Inflammatory macrophage treated with lipopolysaccharide for 4 hours (primary cell): ENCODE measurements around the gene H19.

Experiments
- DNase-seq: peaks from one replicate; pipeline ENCODE4 v3.0.0-alpha.2; 2020

Gene H19

DNA sequence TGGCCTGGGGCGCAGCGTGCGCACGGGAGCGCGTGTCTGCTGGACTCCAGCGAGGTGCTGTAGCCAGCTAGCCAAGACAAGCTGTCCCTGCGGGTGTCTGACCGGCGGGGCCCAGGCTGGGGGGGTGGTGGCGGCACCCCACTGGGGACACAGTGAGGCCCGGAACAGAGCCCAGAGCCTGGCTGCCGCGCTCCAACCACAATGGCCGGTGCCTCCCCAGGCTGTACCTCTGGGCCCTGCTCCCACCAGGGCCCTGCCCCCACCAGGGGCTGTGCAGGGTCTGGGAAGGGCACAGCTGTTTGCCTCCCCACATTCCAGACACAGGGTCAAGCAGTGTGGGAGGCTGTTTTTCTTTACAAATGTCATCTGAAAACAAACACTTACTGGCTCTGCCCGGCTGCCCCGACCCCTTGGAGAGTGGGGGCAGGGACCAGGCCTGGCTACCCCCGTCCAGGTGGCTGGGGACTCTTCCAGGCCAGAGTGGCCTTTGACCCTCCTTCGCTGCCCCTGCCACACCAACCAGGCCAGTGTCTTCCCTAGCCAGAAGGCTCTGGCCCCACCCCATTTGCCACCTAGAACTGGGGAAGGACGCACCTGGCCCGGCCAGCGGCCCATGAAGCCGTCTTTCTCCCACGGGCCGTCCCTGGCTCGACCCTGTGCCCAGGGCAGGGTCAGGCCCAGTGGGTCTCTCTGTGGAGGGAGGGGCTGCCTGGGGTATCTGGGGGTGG lies 14.6 kb downstream of the H19 start:
- no peak for DNase-seq

DNA sequence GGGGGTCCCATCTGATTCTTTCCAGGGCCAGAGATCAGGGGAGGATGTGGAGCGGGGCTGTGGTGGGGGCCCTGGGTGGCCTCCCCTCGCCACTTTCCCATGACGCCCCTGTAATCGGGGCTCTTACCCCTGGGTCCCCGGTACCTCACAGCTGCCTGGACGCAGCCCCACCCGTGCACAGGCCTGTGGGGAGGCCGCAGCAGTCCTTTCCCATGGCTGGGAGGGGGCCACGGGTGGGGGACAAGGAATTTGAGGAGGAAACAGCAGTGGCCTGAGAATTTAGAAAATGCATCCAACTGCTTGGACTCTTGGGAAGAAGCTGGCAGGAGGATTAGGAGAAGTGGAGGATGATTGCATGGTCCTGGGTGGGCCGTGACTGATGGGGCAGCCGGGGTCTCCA lies 18.0 kb downstream of the H19 start:
- no peak for DNase-seq

DNA sequence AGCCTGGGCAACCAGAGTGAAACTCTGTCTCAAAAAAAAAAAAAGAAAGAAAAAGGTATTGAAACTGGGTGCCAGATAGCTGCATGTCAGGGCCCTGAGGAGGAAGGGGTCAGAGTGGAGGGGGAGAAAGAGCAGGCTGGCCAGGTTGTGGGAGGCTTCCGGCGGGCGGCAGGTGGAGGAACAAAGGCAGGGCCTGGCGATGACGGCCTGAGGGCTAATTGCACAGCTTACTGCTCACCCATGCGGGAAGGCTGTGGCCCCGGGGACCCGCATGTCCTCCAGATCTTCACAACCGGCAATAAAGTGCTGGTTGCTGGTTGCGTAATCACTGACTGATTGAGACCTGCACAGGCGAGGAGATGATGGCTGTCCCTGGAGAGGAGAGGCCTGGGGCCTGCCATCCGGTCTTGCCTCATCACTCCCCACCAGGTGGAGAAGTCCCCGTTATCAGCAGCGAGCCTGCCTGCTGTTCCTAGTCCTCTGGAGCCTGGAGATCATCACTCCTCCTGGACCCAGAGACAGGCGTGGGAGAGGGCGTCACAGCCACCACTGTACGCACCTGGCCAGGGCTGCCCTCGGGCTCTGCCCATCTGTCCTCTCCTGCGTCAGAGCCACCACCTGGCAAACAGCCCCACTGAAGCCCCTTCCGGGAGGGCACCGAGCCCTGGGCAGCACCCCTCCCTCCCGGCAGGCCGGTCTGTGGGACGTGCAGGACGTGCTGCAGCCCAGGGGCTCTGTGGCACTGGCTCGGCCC lies 18.7 kb downstream of the H19 start:
- DNase-seq: no peak

DNA sequence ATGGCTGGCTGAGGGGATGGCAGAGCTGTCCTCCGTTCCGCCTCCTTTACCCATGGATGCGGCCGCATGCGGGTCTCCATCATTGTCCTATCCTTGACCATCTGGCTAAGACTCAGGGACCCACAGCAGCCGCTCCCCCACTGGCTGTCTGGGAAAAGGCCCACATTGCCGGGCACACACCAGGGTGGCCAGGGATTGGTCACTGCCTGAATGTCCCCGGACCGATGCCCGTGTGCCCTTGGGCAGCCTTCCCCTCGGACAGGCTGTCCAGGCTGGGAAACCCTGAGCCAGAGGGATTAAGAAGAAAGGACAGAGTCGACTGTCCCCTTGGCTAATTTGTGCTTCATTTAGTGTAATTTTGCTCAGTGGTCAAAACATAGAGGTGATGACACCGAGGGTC lies 22.5 kb downstream of the H19 start:
- DNase-seq: no peak

DNA sequence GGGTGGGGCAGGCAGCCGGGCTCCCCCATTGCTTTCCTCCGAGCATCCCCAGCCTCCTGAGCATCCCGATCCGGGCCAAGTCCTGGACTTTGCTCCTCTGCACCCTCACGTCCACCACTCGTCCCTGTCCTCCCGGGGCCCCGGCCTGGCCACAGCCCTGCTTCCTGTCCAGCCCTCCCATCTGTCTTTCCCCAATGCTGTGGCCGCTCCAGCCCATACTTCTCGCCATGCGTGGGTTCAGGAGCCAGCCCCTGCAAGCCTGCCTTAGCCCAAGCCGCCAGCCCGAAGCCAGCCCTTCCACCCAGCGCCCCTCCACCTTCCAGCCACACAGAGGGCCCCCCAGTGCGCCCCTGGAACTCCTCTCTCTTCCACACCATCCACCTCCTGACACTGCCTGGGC lies 26.7 kb downstream of the H19 start:
- DNase-seq: no peak

DNA sequence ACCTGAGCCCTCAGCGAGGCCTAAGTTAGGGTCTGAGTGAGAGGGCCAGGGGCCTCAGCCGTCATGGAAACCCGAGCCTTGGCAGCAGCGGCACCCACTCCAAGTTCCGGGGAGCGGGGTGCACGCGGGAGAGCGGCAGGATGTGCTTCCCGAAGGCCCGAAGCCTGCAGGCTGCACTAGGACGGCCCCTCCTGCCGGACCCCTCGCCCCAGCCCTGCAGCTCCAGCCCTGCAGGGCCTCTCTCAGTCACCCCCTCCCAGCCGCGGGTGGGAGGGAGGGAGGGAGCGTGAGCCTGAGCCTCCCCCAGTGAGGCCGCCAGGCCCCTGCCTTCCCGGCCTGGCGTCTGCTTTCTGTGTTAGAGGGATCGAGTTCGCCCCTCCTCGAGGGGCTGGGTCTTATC lies 27.9 kb downstream of the H19 start:
- DNase-seq: no peak

DNA sequence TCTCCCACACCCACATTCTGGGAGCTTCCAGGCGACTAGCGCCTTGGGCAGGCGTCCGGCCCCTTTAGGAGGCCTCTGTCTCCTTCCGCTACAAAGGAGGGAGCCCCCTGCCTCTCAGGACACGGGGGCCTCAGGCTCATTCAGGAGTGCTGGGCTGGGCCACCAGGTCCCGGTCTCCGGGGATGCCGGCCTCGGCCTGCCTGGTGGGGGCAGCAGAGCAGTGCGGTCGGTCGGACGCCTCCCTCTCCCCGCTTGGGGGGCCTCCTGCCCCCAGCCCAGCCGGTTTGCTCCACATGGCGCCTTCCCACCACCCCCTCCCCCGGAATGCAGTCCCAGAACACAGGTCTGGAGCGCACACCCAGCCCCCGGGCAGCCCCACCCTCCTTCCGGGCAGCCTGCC lies 28.6 kb downstream of the H19 start:
- DNase-seq: no peak

DNA sequence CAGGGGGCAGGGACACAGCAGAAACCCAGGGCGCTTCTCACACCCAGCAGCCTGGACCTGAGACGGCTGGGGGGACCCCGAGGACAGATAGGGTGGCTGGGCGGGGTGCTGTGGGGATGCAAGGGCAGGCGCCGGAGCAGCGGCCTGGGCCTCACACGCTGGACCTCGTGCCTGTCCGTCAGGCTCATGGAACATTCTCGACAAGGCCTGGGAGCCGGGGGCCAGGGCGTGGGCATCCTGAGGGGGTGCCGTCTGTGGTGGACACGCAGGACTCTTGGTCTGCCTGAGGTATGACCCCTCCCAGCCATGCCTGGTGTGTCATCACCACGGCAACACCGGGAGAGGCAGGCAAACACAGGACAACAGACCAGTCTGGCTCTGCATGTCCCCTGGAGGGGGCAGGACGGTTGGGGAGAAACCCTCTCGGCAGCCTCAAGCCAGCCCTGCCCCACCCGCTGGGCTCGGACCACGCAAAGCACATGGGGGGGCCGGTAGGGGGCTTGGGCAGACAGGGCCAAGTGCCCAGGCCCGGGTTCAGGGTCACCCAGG lies 29.1 kb downstream of the H19 start:
- no peak for DNase-seq

DNA sequence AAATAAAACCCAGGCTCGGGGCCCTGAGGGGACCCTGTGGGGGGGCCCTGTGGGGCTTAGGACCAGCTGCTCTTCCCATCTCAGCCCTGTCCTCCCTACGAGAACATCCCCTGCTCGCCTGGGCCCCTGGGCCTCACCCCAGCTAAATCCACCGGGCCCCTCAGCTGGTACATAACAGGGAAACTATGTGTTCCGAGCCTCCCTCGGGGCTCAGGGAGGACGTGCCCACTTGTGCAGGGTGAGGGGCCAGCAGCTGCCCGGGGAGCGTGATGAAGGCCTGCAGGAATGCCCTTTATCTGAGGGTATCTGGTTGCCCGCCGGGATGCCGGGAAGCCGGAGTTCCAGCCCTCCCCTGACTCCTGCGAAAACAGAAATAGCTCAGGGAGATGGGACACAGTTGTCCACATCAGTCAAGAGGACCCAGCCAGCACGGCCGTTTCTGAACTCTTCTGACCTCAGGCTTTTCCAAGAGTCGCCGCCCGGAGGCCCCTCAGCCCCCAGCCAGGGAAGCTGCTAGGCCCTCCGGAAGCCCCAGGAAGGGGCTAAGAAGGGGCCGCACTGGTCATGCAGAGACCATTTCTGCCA lies 29.9 kb downstream of the H19 start:
- no peak for DNase-seq

DNA sequence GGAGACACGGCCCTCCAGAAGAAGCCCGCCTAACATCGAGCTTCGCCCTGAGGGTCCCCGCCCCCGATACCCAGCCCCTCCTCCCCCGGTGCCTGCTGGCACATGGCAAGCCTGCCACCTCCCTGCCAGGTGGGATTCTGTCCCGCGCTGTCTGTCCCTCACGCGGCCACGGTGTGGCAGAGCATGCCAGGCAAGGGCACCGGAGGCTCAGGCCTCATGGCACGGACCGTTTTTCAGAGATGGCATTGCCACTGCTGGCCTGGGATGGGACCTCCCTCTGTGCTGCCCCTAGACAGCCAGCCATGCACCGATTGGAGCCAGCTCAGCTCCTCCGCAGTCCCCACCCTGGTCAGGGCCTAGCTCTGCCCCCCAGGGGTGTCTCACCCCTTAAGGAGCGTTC lies 31.1 kb downstream of the H19 start:
- DNase-seq: no peak

DNA sequence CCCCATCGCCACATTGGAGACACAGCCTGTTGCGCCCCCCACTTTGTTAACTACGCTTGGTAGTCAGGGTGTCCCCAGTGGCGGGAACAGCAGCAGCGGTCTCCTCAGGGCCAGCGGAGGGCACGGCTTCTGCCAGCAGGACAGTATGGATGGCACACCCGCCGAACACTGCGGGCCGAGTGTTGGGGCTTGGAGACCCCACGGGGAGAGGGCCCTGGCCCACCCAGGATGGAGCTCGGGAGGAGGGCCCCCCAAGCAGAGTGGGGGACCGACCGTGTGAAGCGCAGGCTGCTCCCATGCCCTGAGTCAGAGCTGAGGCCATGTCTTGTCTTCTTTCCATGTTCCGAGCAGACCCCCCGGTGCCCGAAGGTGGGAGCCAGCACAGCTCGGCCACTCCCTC lies 32.7 kb downstream of the H19 start:
- no peak for DNase-seq

DNA sequence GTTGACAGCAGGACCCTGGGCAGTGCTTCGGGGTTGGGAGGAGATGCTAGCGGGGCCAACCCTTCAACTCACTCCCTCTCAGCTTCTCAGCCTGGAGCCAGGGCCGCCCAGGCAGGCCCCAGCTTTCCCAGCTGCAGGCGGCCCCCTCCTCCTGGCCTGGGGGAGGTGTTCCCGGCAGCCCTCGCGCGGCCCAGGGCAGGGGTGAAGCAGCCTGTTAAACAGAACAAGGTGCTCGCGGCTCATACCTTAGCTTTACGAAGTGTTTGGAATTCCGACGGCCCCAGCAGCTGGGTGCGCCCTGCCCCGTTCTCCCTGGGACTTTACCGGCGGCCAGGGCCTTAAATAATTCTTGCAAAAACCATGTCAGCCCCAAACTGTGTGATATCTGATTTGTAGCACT lies 33.3 kb downstream of the H19 start:
- no peak for DNase-seq

DNA sequence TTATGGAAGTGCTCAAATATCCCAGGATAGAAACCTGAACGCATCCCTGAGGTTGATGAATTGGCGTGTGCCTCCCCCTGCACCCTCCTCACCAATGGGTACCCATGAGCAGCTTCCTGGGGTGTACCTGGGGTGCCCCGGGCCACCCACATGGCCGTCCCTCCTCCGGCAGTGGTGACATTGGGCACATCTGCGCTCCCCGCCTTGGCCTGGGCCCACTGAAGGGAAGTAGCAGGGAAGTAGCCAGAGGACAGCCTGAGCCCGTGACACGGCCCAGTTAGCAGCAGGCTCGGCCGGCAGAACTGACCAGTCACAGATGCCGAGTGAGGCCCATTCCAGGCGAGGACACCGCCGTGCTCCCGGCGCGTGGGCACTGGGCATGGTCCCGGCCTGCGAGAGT lies 33.8 kb downstream of the H19 start:
- DNase-seq: no peak

DNA sequence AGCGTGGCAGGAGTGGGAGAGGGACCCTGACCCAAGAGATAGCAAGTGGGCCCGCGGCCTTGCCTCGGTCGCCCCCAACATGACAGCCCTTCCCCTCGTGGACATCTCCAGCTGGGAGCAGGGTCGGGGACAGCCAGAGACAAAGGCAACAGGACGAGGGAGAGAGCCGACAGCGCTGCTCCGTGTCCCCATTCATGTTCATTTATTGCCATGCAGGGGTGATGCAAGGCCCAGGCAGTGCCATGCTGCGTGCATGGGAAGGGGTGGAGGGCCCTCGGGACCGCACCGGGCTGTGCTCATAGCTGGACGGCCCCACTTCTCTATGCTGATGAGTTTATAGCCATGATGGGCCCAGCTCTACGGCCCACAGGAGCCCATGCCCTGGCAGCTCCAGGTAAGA lies 37.9 kb downstream of the H19 start:
- DNase-seq: no peak

DNA sequence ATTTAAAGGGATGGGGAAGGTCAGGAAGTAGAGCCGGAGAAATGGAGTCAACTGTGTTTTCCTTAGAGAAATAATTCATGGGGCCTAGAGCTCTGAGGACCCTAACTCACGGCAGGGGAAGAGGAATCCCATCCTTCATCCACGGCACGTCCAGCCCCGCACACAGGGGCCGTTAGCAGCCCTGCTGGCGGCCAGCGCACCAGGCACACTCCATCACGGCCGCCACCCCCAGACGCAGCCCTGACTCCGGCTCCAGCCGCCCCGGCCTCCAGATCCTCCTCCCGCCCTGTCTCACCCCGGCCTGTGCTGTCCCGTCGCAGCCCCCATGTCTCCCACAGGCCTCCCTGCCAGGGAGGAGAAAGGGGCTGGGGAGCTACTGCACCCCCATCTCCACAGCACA lies 39.3 kb downstream of the H19 start:
- DNase-seq: no peak

DNA sequence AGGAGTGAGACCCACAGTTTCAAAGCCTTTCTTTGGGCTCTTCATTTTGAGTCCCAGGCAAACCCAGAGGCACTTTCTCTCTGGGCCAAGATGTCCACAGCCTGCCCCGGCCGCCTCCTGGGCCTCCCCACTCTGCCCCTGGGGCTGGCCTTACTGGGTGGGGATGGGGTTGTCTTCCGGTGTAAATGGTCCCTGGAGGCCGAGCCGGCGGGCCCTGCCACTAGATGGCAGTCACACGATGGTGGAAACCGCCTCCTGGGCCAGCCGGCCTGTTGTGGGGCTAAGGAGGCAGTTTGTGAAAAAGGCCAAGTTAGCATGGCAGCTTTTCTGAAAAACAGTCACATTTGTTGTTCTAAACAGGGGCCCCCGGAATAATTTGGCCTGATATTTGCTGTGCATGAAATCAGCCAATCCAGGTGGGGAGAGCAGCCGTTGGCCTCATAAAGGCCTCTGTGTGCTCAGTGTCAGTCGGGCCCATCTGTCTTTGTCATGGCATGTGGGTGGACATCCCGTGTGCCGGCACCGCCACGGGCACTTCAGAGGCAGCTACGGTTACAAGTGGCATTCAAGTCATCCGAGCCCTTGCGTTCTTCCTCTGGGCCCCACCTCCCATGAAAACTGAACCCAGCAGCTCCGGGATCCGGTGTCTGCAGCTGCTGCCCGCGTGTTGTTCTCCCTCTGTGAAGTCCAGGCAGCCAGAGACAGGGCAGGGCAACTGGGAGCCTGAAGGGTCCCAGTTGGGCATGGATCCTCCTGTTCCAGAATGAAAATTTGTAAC lies 44.0 kb downstream of the H19 start:
- no peak for DNase-seq

DNA sequence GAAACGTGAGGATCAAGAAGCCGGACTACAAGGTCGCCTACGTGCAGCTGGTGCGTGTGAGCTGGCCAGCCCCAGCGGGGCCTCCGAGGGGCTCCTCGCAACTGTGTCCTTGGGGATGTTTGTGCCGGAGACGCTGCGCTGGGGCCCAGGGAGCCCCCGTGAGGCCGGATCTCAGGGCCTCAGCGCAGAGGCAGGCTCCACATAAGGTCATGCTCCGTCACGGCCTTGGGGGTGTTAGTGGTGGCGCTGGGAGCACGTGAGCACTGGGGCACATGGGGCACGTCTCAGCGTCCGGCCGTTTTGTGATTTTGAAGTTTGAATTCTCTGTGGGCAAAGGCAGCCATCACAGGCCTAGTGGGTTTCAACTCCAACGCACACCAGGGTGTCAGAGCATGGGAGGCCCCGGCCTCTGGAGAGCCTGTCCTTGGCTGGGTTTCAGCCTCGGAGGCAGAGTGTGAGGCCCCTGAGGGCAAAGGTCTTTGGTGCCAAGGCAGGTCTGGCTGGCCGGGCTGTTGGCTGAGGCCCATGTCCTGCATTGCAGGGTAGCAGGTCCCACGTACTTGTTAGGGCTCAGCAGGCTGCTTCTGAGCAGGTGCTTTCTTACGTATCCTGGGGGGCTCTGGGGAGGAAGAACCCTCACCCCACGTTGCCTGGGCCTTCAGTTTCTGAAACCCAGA lies 44.7 kb downstream of the H19 start:
- DNase-seq: no peak

DNA sequence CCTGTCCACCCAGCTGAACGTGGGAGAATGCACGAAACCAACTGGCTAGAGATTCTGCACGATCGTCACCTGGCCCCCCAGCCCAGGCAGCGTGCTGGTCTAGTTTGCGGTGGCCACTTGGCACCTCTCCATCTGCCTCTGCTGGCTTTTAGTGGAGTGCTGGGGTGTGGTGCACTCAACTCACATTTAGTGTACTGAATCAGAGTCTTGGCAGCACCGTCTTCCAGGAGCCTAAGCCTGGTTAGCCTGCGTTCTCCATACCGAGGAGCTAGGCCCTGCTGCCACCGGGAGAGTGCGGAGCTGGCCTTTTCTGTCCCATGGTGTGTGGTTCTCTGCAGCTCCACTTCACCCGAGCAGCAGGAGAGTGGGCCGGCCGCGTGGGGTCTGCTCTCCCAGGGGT lies 47.7 kb downstream of the H19 start:
- no peak for DNase-seq

DNA sequence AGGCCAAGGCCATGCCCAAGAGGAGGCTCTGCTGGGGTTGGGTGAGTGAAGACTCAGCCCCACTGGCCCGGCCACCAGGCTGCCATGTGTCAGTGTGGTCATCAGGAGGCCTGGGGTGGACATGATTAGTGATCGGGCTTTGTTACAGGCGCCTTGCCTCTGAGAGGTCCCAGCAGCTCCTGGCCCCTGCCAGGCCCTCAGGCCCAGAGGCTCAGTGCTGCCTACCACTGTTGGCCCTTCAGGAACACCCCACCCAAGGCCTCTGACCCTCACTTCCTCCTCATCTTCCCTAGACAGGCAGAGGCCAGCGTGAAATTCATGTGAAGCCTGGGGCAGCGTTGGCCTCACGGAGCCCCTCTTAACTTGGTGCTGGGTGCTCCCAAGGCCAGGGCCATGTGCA lies 48.3 kb downstream of the H19 start:
- no peak for DNase-seq

DNA sequence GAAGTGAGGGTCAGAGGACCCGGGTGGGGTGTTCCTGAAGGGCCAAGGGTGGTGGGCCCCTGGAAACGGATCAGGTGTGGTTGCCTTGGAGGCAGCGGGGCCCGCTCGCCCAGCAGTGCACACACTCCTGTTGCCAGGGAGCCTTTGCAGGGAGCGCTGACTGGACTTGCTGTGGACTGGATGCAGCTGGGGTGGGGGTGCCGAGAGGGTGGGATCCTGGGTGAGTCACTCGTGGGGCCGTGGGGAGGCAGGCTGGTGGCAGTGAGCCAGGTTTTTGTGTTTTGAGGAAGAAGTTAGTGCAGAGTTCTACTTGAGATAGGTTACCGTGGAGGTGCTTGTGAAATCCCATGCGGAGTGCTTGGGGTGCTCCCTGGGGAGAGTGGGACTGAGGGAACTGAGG lies 49.3 kb downstream of the H19 start:
- no peak for DNase-seq

DNA sequence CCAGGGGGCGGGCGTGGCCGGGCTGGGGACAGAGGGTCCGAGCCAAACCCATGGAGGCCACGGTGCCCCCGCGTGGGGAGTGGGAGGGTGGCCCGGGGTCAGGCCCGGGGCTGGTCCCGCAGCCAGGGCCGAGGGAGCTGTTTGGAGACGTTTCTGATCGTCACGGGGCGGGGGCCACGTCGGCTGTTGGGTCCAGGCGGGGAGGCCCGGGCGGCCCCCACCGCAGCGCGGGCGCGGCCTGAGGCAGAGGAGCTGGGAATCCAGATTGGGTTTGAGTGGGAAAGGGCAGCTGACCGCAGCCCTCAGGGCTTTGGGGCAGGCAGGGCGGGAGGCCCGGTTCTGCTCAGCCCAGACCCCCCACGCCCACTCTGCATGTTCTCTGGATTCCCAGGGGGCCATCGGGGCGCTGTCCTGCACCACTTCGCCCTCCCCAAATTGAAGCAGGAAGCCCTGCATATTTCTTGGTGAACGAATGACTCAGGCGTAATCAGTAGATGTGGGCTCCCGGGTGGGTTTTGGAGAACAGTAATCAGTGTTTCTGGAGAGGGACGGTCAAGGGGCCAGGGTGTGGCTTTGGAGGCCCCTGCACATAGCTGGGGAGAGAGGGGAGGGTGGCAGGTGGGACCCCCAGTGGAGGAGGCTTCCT lies 49.9 kb downstream of the H19 start:
- no peak for DNase-seq

DNA sequence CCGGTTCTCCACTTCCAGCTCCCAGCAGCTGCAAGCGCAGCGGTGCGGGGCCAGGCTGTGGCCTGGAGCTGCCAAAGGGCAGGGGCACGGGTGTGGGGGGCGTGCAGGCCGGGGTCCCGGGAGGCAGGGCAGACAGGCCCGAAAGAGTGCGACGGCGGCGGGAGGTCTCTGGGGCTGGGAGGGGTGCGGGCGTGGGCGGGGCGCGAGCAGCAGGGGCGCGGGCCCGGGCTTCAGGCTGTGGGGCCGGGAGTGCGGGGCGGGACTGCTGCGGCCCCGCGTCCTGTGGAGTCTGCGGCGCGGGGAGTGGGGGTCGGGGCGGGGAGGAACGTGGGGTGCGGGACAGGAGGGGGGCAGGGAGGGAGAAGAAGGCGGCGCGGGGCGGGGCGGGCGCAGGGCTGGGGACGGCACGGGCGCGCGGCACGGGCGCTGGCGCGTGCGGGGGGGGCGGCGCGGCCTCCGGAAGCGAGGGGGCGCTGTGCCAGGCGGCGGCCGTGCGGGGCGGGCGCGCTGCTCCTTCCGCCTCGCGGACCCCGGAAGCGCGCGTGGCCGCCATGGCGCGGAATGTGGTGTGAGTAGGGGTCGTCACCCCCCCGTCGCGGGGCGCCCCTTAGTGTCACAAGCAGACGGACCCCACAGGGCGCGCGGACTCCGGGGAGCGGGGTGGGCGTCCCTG lies 50.7 kb downstream of the H19 start, which contains the start of gene MRPL23:
TSS of gene MRPL23 (plus strand) at position 521 of the 673 bp plus-strand sequence. CDS start at position 552, 31 bp downstream.
- no peak for DNase-seq
